ENCODE data around the gene RNU7-1. TPM values are rescaled to one million over a fixed set of nuclear protein-coding genes. Genes with fewer than 3 reads are reported as not detected.

RNU7-1 gene
- total RNA-seq, 1 donor from 2014 or later: not detected

- Mint-ChIP-seq H3K36me3 (ENCODE audit: low read depth) (no peaks in the 10 kb centered on the region), H3K27ac (peak within 1 kb of the TSS; percentile 86), H3K4me3 (peak within 1 kb of the TSS; percentile 86), H3K4me1 (peaks cover 54% of the 10 kb centered on the region), H3K9me3 (no peaks in the 10 kb centered on the region), H3K27me3 (no peaks in the 10 kb centered on the region)
- intact Hi-C loops (cut with micrococcal nuclease): loop anchor here (10.0 kb wide), 1 partner anchor 707 kb away; no protein-coding TSS in a partner anchor
- DNase-seq: peak; percentile 58
- ChIA-PET POLR2A (interaction anchor here (0.6 to 7.3 kb wide), 13 partner anchors 9 to 160 kb away, joined by 3 to 89 read pairs (median 7); partner anchors contain the start of genes C12orf57, ENO2 and RNU7-1), CTCF (interaction anchor here (0.7 to 3.4 kb wide), 4 partner anchors 10 to 94 kb away, joined by 3 to 23 read pairs (median 5); partner anchors contain the start of genes C12orf57 and RNU7-1)
- TF ChIP-seq CTCF (IDR thresholded peaks at IDR 0.05): no peak
- peak; percentile 42 for ATAC-seq (ENCODE audit: low read depth)
Measured at GRCh38 chr12:6927379-6928021, 16.1 kb upstream of the RNU7-1 start, which contains the start of gene ATN1. Gene ATN1 (plus strand): TSS chr12:6927959. CDS start chr12:6934002, 6,043 bp downstream.

- H3K27me3 Mint-ChIP-seq: no peaks in the 10 kb centered on the region
- CTCF ChIA-PET: interaction anchor here (1.0 to 1.5 kb wide), 2 partner anchors 10 to 16 kb away, joined by 3 to 9 read pairs; no protein-coding TSS in a partner anchor
- peaks cover 2% of the 10 kb centered on the region for H3K36me3 Mint-ChIP-seq (ENCODE audit: low read depth)
- peak overlapping the region; percentile 86 for H3K4me3 Mint-ChIP-seq
- peaks cover 48% of the 10 kb centered on the region for H3K4me1 Mint-ChIP-seq
- POLR2A ChIA-PET: interaction anchor here (0.5 to 7.3 kb wide), 12 partner anchors 8 to 55 kb away, joined by 3 to 89 read pairs (median 6); partner anchors contain the start of genes C12orf57, ENO2, RNU7-1 and SPSB2
- H3K9me3 Mint-ChIP-seq: no peaks in the 10 kb centered on the region
- intact Hi-C loops (cut with micrococcal nuclease): loop anchor here (10.0 kb wide), 1 partner anchor 707 kb away; no protein-coding TSS in a partner anchor
- DNase-seq: no peak
- no peak for TF ChIP-seq CTCF (IDR thresholded peaks at IDR 0.05)
- peak overlapping the region; percentile 85 for H3K27ac Mint-ChIP-seq
- peak; percentile 18 for ATAC-seq (ENCODE audit: low read depth)
Measured at GRCh38 chr12:6928022-6928702, 15.5 kb upstream of the RNU7-1 start.

GRCh38 chr12:6928703-6929407, 14.8 kb upstream of the RNU7-1 start:
- Mint-ChIP-seq H3K9me3 (no peaks in the 10 kb centered on the region), H3K4me3 (peak overlapping the region; percentile 86), H3K27ac (peak overlapping the region; percentile 85), H3K27me3 (no peaks in the 10 kb centered on the region), H3K4me1 (peaks cover 41% of the 10 kb centered on the region), H3K36me3 (ENCODE audit: low read depth) (peaks cover 8% of the 10 kb centered on the region)
- ChIA-PET POLR2A (interaction anchor here (0.5 to 7.3 kb wide), 12 partner anchors 8 to 239 kb away, joined by 3 to 89 read pairs (median 4); partner anchors contain the start of genes C12orf57, ENO2, RNU7-1 and SPSB2), CTCF (interaction anchor here (1.0 to 1.6 kb wide), 3 partner anchors 9 to 36 kb away, joined by 3 to 9 read pairs (median 4); no protein-coding TSS in a partner anchor)
- ATAC-seq (ENCODE audit: low read depth): no peak
- TF ChIP-seq CTCF (IDR thresholded peaks at IDR 0.05): no peak
- DNase-seq: no peak
- intact Hi-C loops (cut with micrococcal nuclease): loop anchor here (1.0 to 10.0 kb wide), 2 partner anchors 8 to 706 kb away; no protein-coding TSS in a partner anchor

GRCh38 chr12:6929466-6930452, 13.9 kb upstream of the RNU7-1 start:
- ChIA-PET CTCF (interaction anchor here (1.5 to 1.6 kb wide), 2 partner anchors 8 to 35 kb away, joined by 4 to 9 read pairs; no protein-coding TSS in a partner anchor), POLR2A (interaction anchor here (1.5 to 7.3 kb wide), 5 partner anchors 8 to 240 kb away, joined by 3 to 89 read pairs (median 7); partner anchors contain the start of genes C12orf57, RNU7-1 and ZNF384)
- no peak for TF ChIP-seq CTCF (IDR thresholded peaks at IDR 0.05)
- no peak for ATAC-seq (ENCODE audit: low read depth)
- DNase-seq: no peak
- Mint-ChIP-seq H3K27me3 (no peaks in the 10 kb centered on the region), H3K9me3 (no peaks in the 10 kb centered on the region), H3K4me1 (peaks cover 32% of the 10 kb centered on the region), H3K36me3 (ENCODE audit: low read depth) (peaks cover 17% of the 10 kb centered on the region), H3K4me3 (peak overlapping the region; percentile 86), H3K27ac (peak overlapping the region; percentile 56)
- intact Hi-C loops (cut with micrococcal nuclease): loop anchor here (1.0 to 10.0 kb wide), 2 partner anchors 8 to 705 kb away; no protein-coding TSS in a partner anchor
